OCI-LY7 (cell line): ENCODE data around the gene PDLIM1.
A peak's percentile ranks its signal among the peaks of the same experiment; 100 is the strongest.

Source experiments
- CTCF ChIP-seq: fragments of 200-600 bp; sonication (generic); conservative IDR thresholded peaks from 2 replicates; pipeline ENCODE4 v1.5.1; 2014; ENCODE audit warnings: mild to moderate bottlenecking, antibody characterized with exemption, low read length, moderate library complexity, mixed read lengths
- EZH2phosphoT487 ChIP-seq: fragments of 200-600 bp; sonication (generic); IDR thresholded peaks from 2 replicates; pipeline ENCODE4 v1.6.1; 2018; ENCODE audit warnings: low read depth, borderline replicate concordance, mild to moderate bottlenecking, mixed run types, antibody characterized with exemption, low read length, moderate library complexity, mixed read lengths

- peak; percentile 89 for TF ChIP-seq CTCF
- TF ChIP-seq EZH2phosphoT487: no peak
These were observed 48.1 kb downstream of the PDLIM1 start for GRCh38 chr10:95242581-95243317.
